Measurements from ENCODE around the gene RSKR.

RSKR gene

DNA sequence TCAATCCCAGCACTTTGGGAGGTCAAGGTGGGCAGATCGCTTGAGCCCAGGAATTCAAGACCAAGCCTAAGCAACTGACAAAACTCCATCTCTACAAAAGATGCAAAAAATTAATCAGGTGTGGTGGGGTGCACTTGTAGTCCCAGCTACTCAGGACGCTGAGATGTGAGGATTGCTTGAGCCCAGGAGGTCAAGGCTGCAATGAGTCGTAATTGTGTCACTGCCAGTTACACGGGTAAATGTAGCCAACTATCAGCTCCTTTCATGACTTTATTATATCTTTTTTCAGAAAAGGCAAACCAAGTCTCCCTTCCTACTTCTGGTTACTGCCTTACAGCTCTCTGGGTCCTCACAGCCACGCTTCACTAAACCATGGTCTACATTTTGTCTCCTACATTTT is 43.8 kb upstream of the RSKR start:
- no peak overlapping the region for H3K4me3 ChIP-seq (ENCODE audit: low read length)
- H3K36me3 ChIP-seq (replicated peaks; ENCODE audit: insufficient read depth, low read length) = peaks cover 2% of the 10 kb centered on the region; the same call in 1 of the 2 replicates
- H3K27me3 ChIP-seq (replicated peaks; ENCODE audit: insufficient read depth, low read length) = no peaks in the 10 kb centered on the region
- no peak overlapping the region for H2AFZ ChIP-seq (ENCODE audit: low read length)
- no peak overlapping the region for H3K4me2 ChIP-seq (ENCODE audit: low read depth, low read length)
- no peak overlapping the region for H3K27ac ChIP-seq (ENCODE audit: low read length)
- no peak overlapping the region for H3K9ac ChIP-seq (ENCODE audit: low read length)
- TF ChIP-seq EZH2 (optimal IDR thresholded peaks at IDR 0.05; ENCODE audit: low read depth, low read length) = no peak
- TF ChIP-seq EZH2phosphoT487 (IDR thresholded peaks at IDR 0.05; ENCODE audit: low read length) = no peak
- TF ChIP-seq, protein P1, sequence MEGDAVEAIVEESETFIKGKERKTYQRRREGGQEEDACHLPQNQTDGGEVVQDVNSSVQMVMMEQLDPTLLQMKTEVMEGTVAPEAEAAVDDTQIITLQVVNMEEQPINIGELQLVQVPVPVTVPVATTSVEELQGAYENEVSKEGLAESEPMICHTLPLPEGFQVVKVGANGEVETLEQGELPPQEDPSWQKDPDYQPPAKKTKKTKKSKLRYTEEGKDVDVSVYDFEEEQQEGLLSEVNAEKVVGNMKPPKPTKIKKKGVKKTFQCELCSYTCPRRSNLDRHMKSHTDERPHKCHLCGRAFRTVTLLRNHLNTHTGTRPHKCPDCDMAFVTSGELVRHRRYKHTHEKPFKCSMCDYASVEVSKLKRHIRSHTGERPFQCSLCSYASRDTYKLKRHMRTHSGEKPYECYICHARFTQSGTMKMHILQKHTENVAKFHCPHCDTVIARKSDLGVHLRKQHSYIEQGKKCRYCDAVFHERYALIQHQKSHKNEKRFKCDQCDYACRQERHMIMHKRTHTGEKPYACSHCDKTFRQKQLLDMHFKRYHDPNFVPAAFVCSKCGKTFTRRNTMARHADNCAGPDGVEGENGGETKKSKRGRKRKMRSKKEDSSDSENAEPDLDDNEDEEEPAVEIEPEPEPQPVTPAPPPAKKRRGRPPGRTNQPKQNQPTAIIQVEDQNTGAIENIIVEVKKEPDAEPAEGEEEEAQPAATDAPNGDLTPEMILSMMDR (IDR thresholded peaks at IDR 0.05; ENCODE audit: low read length) = no peak
- H3K9me2 ChIP-seq (replicated peaks; ENCODE audit: insufficient read depth, low read length) = no peaks in the 10 kb centered on the region
- DNase-seq = no peak
- H3K4me1 ChIP-seq (ENCODE audit: low read length) = peaks cover 9% of the 10 kb centered on the region; the same call in 1 of the 2 replicates
- no peaks in the 10 kb centered on the region for H4K20me1 ChIP-seq (ENCODE audit: insufficient read depth, low read length)
- peaks cover 46% of the 10 kb centered on the region for H3K79me2 ChIP-seq (ENCODE audit: low read length)
- H3K9me3 ChIP-seq (replicated peaks; ENCODE audit: insufficient read depth, low read length) = no peaks in the 10 kb centered on the region
- peaks cover 11% of the 10 kb centered on the region; the same call in 1 of the 2 replicates for H3F3A ChIP-seq (ENCODE audit: insufficient read depth, low read length)

DNA sequence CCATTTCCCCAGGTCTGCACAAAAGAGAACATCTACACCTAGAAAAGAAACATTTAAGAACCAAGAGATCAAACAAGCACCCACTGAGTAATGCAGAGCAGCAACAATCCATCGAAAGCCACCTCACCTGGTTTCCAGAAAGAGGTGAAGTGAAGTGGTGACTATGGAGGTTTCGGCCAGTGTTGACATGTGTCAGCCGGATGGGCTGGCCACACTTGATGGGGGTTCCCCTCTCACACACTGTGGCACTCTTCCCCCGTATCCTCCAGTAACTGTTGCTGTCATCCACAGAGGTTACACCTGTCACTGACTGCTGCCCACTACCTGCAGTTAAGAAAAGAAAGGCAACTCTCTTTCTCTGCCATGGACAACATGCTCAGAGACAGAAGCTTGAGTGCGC is 41.2 kb upstream of the RSKR start:
- H3K36me3 ChIP-seq (replicated peaks; ENCODE audit: insufficient read depth, low read length) = peaks cover 2% of the 10 kb centered on the region; the same call in 1 of the 2 replicates
- H3K4me2 ChIP-seq (ENCODE audit: low read depth, low read length) = no peak overlapping the region
- H3F3A ChIP-seq (ENCODE audit: insufficient read depth, low read length) = 0 out of 2 replicates have a peak, but pooled peaks cover 7% of the 10 kb centered on the region
- H3K4me1 ChIP-seq (ENCODE audit: low read length) = peaks cover 6% of the 10 kb centered on the region; the same call in 1 of the 2 replicates
- no peak overlapping the region for H3K9ac ChIP-seq (ENCODE audit: low read length)
- no peaks in the 10 kb centered on the region for H3K27me3 ChIP-seq (replicated peaks; ENCODE audit: insufficient read depth, low read length)
- peak overlapping the region; percentile 25; the same call in 1 of the 2 replicates for H3K27ac ChIP-seq (ENCODE audit: low read length)
- H4K20me1 ChIP-seq (ENCODE audit: insufficient read depth, low read length) = no peaks in the 10 kb centered on the region
- DNase-seq = peak; percentile 66
- TF ChIP-seq, protein P1 (IDR thresholded peaks at IDR 0.05; ENCODE audit: low read length) = no peak
- TF ChIP-seq EZH2 (optimal IDR thresholded peaks at IDR 0.05; ENCODE audit: low read depth, low read length) (no peak), EZH2phosphoT487 (IDR thresholded peaks at IDR 0.05; ENCODE audit: low read length) (no peak)
- H2AFZ ChIP-seq (ENCODE audit: low read length) = no peak overlapping the region
- H3K9me3 ChIP-seq (replicated peaks; ENCODE audit: insufficient read depth, low read length) = no peaks in the 10 kb centered on the region
- H3K9me2 ChIP-seq (replicated peaks; ENCODE audit: insufficient read depth, low read length) = no peaks in the 10 kb centered on the region
- no peak overlapping the region for H3K4me3 ChIP-seq (ENCODE audit: low read length)
- H3K79me2 ChIP-seq (ENCODE audit: low read length) = peaks cover 26% of the 10 kb centered on the region

DNA sequence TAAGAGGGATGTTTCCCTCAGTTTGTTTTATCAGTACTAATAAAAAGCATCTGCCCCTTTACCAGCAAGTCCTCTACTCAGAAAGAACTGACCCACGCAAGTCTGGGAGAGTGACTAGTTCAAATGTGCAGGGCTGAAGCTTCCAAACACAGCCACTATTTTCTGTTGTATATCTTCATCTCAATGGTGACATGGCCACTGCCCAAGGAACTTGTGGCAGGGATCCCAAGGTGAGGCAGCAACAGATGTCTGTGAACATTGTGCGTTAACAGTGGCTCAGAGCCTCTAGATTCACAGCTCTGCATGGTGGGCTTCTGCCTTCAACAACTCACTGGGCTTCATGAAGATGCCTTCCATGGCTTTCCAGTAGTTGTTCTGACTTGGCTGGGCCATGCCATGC is 34.7 kb upstream of the RSKR start:
- Histone ChIP-seq H3K4me2 (ENCODE audit: low read depth, low read length) (no peak overlapping the region), H3K4me1 (ENCODE audit: low read length) (peaks cover 14% of the 10 kb centered on the region), H2AFZ (ENCODE audit: low read length) (no peak overlapping the region), H3K9me2 (replicated peaks; ENCODE audit: insufficient read depth, low read length) (no peaks in the 10 kb centered on the region), H3K4me3 (ENCODE audit: low read length) (no peak overlapping the region), H3F3A (ENCODE audit: insufficient read depth, low read length) (peaks cover 12% of the 10 kb centered on the region), H3K9me3 (replicated peaks; ENCODE audit: insufficient read depth, low read length) (no peaks in the 10 kb centered on the region), H3K27ac (ENCODE audit: low read length) (no peak overlapping the region), H3K9ac (ENCODE audit: low read length) (no peak overlapping the region), H3K36me3 (replicated peaks; ENCODE audit: insufficient read depth, low read length) (no peaks in the 10 kb centered on the region), H3K27me3 (replicated peaks; ENCODE audit: insufficient read depth, low read length) (no peaks in the 10 kb centered on the region), H4K20me1 (ENCODE audit: insufficient read depth, low read length) (no peaks in the 10 kb centered on the region), H3K79me2 (ENCODE audit: low read length) (peaks cover 22% of the 10 kb centered on the region)
- TF ChIP-seq EZH2phosphoT487 (IDR thresholded peaks at IDR 0.05; ENCODE audit: low read length) (no peak), EZH2 (optimal IDR thresholded peaks at IDR 0.05; ENCODE audit: low read depth, low read length) (no peak)
- TF ChIP-seq, protein P1 (IDR thresholded peaks at IDR 0.05; ENCODE audit: low read length) = no peak
- DNase-seq = no peak
